ENCODE measurements around the gene FBXL22.

FBXL22 gene, protein sequence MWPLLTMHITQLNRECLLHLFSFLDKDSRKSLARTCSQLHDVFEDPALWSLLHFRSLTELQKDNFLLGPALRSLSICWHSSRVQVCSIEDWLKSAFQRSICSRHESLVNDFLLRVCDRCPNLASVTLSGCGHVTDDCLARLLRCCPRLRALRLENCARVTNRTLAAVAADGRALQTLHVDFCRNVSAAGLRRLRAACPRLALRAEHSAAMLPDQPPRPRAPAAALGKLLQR

DNA sequence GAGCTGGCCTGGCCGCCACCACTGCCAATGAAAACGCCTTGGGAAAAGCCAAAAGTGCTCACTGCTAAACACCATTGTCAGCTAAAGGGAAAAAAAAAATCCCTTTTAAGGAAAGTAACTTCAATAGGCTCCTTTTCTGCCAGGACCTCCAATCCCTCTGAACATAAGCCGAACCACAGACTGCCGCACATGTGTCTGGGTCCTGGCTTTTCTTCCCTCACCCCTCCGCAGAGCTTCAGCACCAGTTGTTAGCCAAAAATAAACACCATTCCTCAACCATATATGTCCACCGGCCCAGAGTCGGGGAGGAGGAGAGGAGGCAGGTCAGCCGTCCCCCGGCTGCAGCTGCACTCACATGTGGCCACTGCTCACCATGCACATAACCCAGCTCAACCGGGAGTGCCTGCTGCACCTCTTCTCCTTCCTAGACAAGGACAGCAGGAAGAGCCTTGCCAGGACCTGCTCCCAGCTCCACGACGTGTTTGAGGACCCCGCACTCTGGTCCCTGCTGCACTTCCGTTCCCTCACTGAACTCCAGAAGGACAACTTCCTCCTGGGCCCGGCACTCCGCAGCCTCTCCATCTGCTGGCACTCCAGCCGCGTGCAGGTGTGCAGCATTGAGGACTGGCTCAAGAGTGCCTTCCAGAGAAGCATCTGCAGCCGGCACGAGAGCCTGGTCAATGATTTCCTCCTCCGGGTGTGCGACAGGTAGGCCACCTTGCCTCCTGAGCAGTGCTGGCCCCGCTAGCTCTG, at the start of gene FBXL22:
Gene FBXL22 (plus strand): TSS at position 350 of the 753 bp plus-strand sequence. CDS start 6 bp downstream, at position 356.
- ChIA-PET CTCF (interaction anchor here (0.6 to 6.9 kb wide), 7 partner anchors 9 to 130 kb away, joined by 3 to 66 read pairs (median 4); no protein-coding TSS in a partner anchor), POLR2A (interaction anchor here (0.6 to 1.4 kb wide), 3 partner anchors 28 to 408 kb away, joined by 3 to 4 read pairs (median 3); no protein-coding TSS in a partner anchor)
- DNase-seq (ENCODE audit: low read depth, low spot score): peak; percentile 40
- H3K4me3 ChIP-seq (ENCODE audit: low read depth, low read length): peak within 1 kb of the TSS; percentile 36
- TF ChIP-seq, protein P1, sequence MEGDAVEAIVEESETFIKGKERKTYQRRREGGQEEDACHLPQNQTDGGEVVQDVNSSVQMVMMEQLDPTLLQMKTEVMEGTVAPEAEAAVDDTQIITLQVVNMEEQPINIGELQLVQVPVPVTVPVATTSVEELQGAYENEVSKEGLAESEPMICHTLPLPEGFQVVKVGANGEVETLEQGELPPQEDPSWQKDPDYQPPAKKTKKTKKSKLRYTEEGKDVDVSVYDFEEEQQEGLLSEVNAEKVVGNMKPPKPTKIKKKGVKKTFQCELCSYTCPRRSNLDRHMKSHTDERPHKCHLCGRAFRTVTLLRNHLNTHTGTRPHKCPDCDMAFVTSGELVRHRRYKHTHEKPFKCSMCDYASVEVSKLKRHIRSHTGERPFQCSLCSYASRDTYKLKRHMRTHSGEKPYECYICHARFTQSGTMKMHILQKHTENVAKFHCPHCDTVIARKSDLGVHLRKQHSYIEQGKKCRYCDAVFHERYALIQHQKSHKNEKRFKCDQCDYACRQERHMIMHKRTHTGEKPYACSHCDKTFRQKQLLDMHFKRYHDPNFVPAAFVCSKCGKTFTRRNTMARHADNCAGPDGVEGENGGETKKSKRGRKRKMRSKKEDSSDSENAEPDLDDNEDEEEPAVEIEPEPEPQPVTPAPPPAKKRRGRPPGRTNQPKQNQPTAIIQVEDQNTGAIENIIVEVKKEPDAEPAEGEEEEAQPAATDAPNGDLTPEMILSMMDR (IDR thresholded peaks at IDR 0.05; ENCODE audit: insufficient read depth, low read length, missing control alignments): no peak

DNA sequence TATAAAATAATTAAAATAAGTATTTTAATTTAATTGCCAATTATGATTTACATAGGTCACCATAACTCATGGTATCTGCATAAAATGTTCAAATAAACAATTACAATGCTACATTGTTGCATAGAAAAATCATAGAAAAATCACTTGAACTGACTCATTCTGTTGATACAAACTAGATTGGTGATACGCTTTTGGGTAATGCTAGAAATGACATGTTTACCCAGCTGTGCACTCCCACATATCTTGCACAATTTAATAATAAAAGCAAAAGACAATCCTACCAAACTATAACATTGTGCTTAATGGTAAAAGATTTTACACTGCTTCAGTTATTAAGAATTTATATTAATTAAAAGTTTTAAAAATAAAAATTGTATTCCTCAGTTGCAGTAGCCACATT, 45.8 kb upstream of the FBXL22 start:
- CTCF ChIA-PET: interaction anchor here (1.0 to 1.6 kb wide), 3 partner anchors 10 to 64 kb away, joined by 3 to 5 read pairs (median 3); no protein-coding TSS in a partner anchor
- POLR2A ChIA-PET: no interaction called here
- H3K4me3 ChIP-seq (ENCODE audit: low read depth, low read length): no peak overlapping the region
- TF ChIP-seq, protein P1 (IDR thresholded peaks at IDR 0.05; ENCODE audit: insufficient read depth, low read length, missing control alignments): no peak
- DNase-seq (ENCODE audit: low read depth, low spot score): no peak

DNA sequence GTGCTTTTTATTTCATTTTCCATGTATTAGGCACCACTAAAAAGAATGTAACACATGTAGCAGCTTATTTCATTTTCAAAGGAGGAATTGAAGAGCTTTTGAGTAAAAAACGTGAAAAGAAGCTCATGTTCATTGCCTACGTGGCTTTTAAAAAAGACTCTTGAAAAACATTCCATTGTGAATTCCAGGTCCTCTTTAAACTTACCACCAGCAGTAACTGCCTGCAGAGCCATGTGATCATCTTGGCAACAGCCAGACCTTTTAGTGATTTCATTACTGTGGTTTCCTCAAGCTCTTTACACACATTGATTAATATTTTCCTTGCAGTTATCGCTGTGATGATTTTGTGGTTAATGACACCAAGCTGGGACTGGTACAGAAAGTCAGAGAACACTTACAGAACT, 43.8 kb upstream of the FBXL22 start:
- TF ChIP-seq, protein P1 (IDR thresholded peaks at IDR 0.05; ENCODE audit: insufficient read depth, low read length, missing control alignments): no peak
- H3K4me3 ChIP-seq (ENCODE audit: low read depth, low read length): peak overlapping the region; percentile 20; the same call in 1 of the 2 replicates
- ChIA-PET POLR2A (interaction anchor here (1.0 to 2.2 kb wide), 2 partner anchors 43 to 49 kb away, joined by 3 to 8 read pairs; partner anchors contain the start of gene USP3), CTCF (interaction anchor here (1.0 to 2.2 kb wide), 9 partner anchors 7 to 87 kb away, joined by 3 to 8 read pairs (median 4); no protein-coding TSS in a partner anchor)
- peak; percentile 96 for DNase-seq (ENCODE audit: low read depth, low spot score)

DNA sequence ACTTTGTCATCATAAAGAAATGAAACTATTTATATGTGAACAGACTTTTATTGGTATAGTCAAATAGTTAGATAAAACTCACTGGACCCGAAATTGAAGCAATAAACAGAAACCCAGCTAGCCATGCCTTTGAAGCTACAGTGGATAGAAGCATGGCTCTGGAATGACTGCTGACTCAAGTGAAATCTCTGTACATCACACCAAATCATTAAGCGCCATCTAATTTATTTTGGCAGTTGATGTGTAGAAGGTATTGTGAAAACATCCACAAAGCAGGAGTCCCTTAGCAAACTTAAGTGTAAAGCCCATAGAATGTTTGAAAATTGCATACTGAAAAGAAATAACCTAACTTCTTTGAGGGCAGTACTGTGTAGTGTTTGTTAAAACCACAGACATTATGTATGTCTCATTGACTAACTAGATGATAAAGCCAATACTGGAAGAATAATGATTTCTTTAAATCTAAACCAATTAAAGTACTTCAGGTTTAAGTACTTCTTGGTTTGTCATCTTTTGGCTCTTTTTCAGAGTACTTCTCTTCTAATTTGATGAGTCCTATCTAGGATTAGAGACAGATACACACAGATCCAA, 42.8 kb upstream of the FBXL22 start:
- POLR2A ChIA-PET: interaction anchor here (2.2 kb wide), 1 partner anchor 50 kb away, joined by 8 read pairs; the partner anchor contains the start of gene USP3
- no peak for DNase-seq (ENCODE audit: low read depth, low spot score)
- TF ChIP-seq, protein P1 (IDR thresholded peaks at IDR 0.05; ENCODE audit: insufficient read depth, low read length, missing control alignments): no peak
- no peak overlapping the region for H3K4me3 ChIP-seq (ENCODE audit: low read depth, low read length)
- CTCF ChIA-PET: interaction anchor here (0.7 to 2.2 kb wide), 7 partner anchors 8 to 88 kb away, joined by 3 to 8 read pairs (median 5); no protein-coding TSS in a partner anchor

DNA sequence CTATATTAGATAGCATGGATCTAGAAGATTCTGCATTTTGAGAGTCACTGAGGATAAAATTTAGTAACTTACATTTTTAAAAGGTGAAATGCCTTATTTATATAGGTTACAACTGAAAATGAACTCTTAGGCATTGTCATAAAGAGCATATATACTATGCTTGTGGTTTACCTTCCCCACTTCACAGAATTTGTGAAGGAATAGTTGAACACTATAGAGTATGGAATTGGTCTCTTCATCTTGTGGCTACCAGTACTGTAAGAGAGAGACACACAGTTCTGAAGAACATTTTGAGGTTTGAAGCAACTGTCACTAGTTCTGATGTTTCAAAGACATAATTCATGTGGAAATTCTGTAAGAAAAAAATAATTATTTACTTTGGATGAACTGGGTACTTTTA, 41.7 kb upstream of the FBXL22 start:
- TF ChIP-seq, protein P1 (IDR thresholded peaks at IDR 0.05; ENCODE audit: insufficient read depth, low read length, missing control alignments): no peak
- CTCF ChIA-PET: no interaction called here

More for the DNA sequence above, 41.7 kb upstream of the FBXL22 start:
- POLR2A ChIA-PET: no interaction called here
- H3K4me3 ChIP-seq (ENCODE audit: low read depth, low read length): no peak overlapping the region
- no peak for DNase-seq (ENCODE audit: low read depth, low spot score)

Measured in AG04449 (cell line).